HT-29 (cell line): ENCODE results near the gene OGFOD3. TPM values are rescaled to one million over a fixed set of nuclear protein-coding genes. Genes with fewer than 3 reads are reported as not detected.

Experiments
- DNase-seq: peaks from one replicate; pipeline ENCODE4 v3.0.0-alpha.2; 2015; ENCODE audit warnings: low spot score
- total RNA-seq: library from RNA; depleted of rRNA; stranded (reverse); fragments of >200 nt; shearing (Covaris generic); gene quantifications from 2 replicates; pipeline ENCODE4 v1.2.3, GENCODE V29; 2014

Gene OGFOD3
- total RNA-seq, 1 experiment from 2014 or later, result 51.4 TPM

DNA sequence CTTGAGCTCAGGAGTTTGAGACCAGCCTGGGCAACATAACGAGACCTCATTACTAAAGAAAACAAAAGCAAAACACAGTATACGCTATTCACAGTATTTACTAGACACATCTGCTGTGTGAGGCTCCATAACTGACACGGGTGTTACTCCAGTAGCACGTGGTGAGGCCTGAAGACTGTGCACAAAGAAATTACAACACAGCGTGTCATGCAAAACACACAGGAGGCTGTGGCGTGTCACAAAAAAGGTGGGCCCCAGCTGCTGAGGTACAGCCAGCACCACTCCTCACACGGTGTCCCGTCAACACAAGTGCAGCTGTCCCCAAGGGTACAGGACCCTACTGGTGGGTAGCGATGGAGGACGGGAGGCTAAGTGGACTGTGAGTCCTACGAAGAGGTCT, 29.5 kb upstream of the OGFOD3 start:
- no peak for DNase-seq

DNA sequence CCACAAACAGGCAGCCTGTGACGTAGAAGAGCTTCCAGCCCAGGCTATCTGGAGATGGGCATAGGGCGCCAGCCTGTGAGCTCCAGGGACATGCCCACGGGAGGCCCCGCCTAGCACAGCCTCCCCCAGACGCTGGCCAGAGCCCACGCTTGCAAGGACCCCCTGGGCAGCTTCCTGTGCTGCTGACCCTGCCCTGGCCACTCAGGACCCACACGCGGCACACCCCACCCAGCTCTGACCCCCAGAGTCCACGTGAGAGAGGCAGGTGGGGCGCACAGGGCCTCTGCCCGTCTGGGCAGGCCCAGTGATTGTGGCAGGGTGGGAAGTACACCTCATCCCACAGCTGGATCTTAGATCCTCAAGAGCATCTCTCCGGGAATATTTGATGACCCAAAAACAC, 28.3 kb upstream of the OGFOD3 start:
- DNase-seq, result no peak

DNA sequence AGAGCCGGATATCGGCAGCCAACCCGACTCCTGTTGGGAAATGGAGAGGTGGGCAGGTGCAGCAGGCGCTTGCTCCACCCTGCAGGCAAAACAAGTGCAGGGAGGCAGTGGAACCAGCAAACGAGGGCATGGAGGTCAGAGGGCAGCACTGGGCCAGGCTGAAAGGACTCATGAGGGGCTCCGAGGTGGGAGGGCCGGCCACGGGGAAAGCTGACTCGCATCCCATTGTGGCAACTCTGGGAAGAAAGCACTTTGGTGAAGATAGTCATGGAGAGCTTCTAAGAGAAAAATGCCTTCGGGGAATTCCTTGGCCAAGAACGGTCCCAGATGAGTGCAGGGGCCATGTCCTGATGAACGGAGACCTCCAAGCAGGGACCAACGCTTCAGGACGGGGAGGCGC, 27.7 kb upstream of the OGFOD3 start:
- DNase-seq, result no peak

DNA sequence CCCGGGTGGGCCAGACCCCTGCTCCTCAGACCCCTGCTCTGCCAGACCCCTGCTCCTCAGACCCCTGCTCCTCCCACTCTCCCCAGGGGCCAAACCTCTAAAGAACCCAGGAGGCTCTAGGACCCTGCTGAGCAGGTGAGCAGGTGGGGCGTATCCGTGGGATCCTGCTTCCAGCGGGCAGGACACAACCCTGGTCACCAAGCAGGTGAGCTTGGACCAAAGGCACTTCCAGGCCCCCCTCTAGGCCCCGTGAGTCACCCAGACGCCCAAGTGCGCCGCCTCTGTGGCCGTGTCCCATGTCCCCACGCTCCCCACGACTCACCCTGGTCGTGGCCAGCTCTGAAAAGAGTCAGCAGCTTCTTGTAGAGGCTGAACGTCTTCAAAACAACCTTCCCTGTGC, 27.2 kb upstream of the OGFOD3 start:
- DNase-seq, result no peak

DNA sequence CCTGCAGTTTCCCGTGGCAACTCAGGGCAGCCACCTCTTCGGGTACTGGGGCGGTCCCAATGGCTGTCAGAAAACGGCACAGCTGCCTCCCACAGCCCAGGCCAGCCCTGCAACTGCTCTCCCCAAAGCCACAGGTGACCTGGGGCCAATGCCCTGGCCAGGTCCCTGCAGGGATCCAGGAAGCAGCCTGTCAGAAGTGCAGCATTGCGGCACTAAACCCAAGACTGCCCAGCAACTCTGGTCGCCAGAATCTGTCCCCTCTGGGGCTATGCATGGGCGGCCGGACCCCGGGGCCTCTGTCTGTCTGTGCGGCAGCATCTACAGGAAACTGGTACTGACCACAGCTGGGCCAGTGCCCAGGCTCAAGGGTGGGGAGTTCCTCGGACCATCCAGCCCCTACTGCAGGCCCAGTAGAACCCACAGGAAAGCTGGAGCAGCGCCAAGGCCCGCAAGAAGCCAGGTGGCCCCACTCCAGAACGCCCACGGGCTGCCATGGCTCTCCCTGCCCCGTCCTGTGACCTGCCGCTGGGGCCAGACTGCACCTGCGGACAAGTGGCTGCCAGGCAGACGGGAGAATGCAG, 26.6 kb upstream of the OGFOD3 start:
- DNase-seq, result no peak

DNA sequence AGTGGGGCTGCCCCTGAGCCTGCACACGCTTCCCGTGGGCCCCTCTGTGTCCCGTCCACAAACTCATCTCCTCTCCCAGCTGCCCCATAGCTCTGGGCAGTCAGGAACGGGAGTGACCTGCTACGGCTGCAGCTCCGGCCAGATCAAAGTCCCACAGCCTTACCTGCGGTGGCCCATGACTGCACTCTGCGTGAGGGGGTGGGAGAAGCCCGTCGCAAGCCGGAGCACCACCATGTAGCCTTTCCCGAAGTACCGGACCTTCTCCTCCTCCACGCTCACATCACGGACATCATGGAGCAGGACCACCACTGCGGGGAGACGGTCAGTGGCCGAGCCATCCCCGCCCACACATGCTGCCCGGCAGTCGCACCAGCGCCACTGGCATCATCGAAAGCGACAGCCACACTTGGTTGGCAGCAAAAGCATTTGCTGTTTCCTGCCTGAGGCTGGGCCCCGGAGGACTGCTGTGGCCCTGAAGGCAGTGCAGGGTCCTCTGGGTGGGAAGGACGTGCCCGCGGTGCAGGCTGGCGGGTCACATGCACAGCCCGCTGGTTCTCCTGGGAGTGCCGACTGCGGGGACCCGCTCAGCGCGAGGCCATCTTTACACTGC, 26.0 kb upstream of the OGFOD3 start:
- no peak for DNase-seq

DNA sequence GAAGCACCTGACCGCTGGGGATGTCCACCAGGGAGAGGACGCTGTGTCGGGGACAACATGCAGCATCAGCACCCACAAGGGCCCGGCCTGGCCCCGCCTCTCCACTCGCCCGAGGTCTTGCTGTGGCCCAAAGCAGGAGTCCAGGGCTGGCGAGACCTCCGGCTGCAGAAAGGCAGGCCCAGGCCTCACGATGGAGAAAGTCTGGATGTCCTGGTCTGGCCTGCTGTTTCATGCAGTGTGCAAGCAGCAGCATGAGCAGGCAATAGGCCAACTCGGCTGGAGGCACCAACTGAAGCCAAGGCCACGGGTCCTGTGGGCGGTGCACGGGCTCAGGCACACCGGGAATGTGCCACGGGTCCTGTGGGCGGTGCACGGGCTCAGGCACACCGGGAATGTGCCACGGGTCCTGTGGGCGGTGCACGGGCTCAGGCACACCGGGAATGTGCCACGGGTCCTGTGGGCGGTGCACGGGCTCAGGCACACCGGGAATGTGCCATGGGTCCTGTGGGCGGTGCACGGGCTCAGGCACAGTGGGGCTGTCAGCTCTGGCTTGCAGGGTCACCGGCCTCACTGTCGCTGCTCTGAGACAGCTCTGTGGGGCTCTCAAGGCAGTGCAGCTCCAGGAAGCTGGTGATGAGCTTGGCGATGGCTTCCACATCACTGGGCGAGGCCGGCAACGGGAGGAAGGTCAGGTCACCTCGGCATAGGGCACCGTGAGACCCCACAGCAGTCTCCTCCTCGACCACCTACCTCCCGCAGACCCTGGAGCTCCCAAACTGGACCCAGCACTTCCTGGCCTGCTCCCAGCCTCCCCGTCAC, 25.3 kb upstream of the OGFOD3 start:
- no peak for DNase-seq

DNA sequence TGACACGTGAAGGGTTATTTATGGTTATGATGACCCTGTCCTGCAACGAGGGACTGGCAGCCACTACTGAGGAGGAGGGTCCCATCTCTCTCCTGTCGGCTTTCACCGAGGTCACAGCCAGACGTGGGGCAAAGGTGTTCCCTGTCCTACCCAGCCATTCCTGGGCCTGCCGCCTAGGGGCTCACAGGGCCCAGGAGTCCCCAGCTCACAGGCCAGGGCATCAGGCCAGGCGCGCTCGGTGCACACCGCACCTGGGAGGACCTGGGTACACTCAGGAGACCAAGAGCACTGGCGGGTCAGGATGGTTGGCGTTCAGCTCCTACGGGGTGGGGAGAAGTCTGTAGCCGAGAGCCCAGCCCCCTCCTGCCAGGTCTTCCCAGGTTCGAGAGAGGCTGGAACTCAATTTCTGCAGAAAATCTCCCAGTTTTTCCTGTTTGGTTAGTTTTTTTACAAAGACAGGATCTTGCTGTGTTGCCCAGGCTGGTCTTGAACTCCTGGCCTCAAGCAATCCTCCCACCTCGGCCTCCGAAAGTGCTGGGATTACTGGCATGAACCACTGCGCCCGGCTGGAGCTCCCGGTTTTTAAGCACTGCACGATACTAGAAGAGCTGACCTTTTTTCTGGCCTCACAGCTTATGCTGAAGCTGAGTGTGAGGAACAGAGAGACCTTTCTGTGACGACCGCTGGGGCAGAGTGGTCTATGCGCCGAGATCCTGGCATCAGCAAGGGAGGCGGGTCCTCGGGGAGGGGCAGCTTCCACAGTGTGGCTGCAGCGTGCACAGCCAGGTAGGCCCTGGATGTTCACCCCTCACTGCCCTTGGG, 24.5 kb upstream of the OGFOD3 start:
- DNase-seq, result no peak

DNA sequence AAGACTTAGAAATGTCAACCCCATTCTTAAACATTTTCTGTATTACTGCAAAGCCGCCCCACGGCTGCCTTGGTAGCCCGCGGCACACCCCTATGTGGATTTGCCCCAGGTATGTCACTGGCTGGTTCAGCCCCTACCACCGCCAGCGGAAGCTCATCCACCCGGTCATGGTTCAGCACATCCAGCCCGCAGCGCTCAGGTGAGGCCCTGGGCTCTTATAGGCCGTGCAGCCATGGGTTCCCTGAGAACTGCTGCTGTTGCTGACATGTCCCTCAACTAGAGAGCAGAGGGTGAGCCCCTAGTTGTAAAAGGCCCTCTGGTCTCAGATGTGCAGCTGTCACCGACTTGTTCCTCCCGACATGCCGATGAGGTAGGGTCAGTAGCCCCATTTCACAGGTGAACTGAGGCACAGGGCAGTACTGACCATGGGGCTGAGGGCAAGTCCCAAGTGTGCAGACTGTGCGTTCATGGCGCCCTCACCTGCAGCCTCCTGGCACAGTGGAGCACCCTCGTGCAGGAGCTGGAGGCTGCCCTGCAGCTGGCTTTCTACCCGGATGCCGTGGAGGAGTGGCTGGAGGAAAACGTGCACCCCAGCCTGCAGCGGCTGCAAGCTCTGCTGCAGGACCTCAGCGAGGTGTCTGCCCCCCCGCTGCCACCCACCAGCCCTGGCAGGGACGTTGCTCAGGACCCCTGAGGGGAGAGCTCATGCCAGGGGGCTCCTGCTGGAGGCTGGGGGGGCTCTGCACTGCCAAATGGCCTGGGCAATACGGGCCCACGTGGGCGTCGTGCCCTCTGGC, 23.5 kb upstream of the OGFOD3 start:
- no peak for DNase-seq

DNA sequence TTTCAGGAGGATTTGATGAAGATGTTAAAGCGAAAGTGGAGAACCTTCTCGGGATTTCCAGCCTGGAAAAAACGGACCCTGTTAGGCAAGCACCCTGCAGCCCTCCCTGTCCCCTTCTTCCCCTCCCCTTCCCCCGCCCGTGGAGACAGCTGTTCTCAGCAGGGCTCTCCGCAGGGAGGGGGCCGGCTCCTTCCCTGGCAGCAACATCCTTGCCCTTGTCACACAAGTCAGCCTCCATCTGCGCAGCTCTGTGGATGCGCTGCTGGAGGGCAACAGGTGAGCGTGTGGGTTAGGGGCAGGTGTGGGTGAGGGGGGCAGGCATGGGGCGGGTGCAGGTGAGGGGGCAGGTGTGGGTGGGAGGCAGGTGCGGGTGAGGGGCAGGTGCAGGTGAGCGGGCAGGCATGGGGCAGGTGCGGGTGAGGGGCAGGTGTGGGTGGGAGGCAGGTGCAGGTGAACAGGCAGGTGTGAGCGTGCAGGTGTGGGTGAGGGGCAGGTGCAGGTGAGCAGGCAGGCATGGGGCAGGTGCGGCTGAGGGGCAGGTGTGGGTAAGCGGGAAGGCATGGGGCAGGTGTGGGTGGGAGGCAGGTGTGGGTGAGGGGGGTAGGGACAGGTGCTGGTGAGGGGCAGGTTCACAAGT, 22.7 kb upstream of the OGFOD3 start:
- no peak for DNase-seq

DNA sequence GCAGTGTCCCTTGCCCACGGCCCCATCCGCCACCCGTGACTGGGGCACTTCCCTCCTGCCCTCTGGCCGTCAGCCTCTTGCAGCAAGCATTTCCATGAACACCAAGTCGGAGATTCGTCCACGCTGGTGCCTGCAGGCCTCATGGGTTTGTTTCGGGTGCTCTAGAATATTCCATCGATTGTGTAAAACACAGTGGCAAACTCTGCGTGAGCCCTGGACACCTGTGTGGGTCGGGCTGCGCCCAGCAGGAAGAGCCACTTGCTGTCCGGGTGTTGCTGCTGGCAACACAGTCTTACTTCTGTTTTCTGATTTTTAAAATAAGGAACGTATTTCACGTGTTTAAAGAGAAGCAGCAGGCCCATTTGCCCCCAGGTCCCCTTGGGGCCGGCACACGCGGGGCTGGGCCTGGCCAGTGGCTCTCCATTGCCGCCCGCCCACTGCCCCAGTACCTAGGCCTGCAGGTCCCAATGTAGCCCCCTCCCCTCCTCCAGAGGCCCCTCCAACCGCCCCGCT, 22.1 kb upstream of the OGFOD3 start:
- no peak for DNase-seq

DNA sequence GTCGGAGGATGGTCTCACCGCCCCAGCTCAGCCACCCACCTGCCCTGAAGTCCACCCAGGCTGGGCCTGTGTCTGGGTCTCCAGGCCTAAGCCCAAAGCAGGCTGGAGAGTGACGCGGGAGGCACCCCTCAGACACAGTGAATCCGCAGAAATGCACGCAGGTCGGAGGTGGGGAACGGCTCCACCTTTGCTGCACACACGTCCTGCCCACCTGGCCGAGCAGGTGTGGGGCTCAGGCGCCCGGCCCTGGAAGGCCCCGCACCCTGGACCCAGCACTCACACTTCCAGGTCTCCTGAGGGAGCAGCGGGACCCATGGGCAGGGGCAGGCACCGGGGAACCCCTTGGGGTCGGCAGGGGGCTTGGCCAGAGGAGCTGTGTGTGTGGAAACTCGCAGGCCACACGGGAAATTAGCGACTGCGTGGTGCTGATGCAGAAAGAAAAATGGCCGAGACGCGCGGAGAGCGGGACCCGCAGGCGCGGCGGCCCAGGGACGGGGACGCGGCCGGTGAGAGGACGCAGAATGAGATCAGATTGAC, 21.5 kb upstream of the OGFOD3 start:
- DNase-seq, result no peak

DNA sequence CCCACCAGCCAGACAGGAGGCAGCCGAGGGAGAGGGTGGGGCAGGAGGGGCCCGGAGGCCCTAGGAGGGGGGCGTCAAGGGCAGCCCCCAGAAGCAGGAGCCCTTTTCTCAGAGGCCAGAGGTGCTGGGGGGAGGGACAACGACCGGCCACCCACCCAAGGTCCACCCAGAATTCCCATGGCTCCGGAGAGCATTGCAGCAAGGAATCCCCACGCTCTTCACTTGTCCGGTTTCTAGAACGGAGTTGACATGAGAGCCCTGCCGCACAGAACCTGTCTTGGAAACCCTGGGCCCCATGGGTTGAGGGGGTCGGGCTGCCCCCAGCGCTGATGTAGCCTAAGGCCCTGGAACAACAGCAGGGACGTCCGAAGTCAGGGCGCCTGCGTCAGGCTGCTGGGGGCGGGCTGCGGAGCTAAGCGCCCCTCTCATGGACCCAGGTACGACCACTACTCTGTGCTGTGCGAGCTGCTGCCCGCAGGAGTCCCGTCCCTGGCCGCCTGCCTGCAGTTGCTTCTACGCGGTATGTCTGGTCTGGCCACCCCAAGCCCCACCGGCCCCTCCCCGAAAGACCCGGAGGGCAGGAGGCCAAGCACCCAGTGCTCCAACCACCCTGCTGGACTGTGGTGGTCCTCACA, 20.9 kb upstream of the OGFOD3 start:
- no peak for DNase-seq

DNA sequence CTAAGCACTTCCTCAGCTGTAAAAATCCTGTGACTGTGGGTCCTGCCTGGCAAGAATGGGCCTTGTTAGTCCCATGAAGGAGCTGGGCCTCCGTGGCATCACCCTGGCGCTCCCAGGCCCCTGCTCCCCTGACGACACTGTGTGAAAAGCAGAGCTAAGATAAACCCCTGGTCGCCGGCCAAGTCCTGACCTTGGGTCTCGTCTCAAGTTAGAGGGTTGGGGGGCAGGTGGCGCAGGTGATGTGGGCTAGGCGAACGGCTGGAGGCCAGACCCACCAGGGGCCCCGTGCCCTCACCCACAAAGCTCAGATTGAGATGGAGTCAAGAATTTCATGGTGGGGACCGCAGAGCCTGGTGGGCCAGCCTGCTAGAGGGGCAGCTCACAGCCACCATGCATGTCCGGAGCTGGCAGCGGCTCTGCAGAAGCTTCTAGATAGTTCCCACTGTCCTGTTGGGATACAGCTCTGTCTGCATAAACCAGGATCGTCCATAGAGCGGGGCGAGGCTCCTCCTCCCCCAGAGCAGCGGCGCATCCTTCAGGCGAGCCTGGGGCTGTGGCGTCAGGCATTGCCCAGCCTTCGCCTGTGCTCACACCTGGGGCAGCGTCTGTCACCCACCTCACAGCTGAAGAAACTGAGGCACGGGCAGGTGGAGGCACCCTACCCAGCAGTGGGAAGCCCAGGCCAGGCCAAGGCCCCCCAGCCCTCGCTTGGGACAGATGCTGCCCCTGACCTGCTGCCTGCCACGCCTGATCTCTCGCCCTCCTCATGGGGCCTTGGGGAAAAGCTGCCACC, 20.2 kb upstream of the OGFOD3 start:
- DNase-seq, result no peak

DNA sequence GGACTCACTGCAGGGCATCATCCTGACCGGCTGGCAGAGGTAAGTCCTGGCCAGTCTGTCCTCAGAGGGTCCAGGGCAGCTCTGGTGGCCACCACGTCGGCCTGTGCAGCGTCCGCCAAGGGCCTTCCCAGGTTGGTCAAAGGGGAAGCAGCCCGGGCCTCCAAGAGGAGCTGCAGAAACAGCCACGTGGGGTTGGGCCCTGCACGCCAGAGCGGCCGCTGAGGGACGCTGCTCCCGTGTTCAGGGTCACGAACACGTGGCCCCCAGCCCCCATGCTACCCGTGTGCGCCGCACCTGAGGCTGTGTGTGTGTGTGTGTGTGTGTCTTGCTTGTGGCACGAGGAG, 18.9 kb upstream of the OGFOD3 start:
- no peak for DNase-seq

DNA sequence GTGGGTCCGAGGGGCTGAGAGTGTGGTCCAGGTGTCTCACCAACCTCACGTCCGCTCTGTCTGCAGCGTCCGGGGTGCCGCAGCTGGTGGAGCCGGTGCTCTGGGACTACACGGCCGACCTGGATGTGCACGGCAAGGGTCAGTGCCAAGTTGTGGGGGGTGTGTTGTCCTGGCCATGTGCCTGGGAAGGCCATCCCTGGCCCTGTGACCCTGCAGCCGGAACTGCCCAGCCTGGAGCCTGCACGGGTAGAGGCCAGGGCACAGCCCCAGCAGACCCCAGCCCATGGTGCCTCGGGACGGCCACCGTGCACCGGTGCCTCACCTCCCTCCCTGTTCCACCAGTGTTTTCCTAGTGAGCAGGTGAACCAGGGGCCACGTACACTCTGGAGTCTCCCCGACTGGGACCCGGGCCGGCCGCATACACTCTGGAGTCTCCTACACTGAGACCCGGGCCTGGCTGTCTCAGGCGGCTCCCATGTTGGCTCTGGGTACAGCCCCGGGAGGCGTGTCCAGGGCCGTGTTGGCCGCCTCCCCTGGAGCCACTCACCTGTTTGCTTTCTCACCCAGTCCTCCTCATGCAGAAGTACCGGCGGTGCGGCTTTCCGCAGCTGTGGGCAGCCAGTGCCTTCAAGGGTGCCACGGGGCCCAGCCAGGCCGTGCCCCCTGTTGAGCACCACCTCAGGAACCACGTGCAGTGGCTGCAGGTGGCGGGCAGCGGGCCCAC, 18.4 kb upstream of the OGFOD3 start:
- no peak for DNase-seq

DNA sequence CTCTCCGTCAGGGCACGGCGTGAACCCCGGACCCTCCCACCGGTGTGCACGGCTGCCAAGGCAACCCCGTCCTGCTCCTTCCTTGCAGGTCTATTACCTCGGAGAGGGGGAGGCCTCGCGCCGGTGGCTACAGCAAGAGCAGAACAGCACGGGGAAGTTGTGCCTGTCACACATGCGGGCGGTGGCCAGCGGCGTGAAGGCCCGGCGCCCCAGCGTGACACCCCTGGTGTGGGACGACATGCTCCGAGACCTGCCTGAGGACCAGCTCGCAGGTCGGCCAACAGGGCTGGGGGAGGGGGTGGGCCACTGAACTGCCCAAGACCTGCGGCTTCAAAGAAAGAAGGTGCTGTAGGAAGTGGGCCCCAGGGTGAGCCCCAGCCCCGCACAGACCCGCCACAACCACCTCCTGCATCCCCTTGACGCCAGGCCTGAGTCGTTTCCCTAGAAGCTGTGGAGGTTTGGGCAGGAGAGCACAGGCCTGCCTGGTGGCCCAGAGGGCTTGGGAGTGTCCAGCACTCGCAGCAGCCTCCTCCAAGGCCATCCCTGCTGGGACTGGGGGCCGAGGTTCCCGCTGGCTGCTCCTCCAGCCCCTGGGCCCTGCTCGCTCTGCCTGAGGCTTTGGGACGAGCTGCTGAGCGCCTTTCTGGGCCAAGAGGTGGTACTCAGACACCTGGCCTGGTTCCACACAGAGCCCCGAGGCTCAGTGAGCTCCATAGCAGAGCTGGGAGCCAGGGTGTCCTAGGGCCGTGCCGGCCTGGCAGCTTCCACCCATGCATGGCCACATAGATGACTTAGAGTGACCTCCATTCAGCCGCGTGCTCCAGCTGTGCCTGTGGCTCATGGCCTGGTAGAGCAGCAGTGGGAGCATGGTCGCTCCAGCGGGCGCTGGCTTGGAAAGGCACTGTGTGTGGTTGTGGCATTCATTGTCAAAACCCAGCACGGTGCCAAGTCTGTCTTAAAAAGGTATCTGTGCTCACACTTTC, 17.5 kb upstream of the OGFOD3 start:
- DNase-seq, result no peak
